GM21528 (cell line): ENCODE results near the gene PDLIM7.

Experiments used
- ATAC-seq: cut with Tn5 transposase; IDR thresholded peaks from one replicate; pipeline ENCODE4 v1.9.1; 2021; ENCODE audit warnings: mild to moderate bottlenecking, moderate library complexity; ENCODE audit not compliant: unreplicated experiment, low FRiP score

The PDLIM7 gene

GRCh38 chr5:177459819-177460628 is 37.4 kb downstream of the PDLIM7 start:
- no peak for ATAC-seq

GRCh38 chr5:177459357-177459756 is 38.0 kb downstream of the PDLIM7 start:
- no peak for ATAC-seq

GRCh38 chr5:177458912-177459350 is 38.5 kb downstream of the PDLIM7 start:
- no peak for ATAC-seq

GRCh38 chr5:177457852-177458681 is 39.3 kb downstream of the PDLIM7 start:
- no peak for ATAC-seq

- ATAC-seq = peak; percentile 27
These were observed 40.2 kb downstream of the PDLIM7 start for GRCh38 chr5:177456976-177457851.

GRCh38 chr5:177456591-177456964 is 40.8 kb downstream of the PDLIM7 start:
- ATAC-seq = no peak

- ATAC-seq = peak; percentile 17
These were observed 41.5 kb downstream of the PDLIM7 start for GRCh38 chr5:177455661-177456590.

GRCh38 chr5:177455036-177455660 is 42.3 kb downstream of the PDLIM7 start:
- ATAC-seq = peak; percentile 56

GRCh38 chr5:177454397-177455035 is 42.9 kb downstream of the PDLIM7 start:
- ATAC-seq = peak; percentile 54

GRCh38 chr5:177453852-177454396 is 43.5 kb downstream of the PDLIM7 start:
- peak; percentile 6 for ATAC-seq

- no peak for ATAC-seq
These were observed 44.4 kb downstream of the PDLIM7 start for GRCh38 chr5:177452688-177453638.

GRCh38 chr5:177450667-177451424 is 46.6 kb downstream of the PDLIM7 start:
- ATAC-seq = no peak

- no peak for ATAC-seq
These were observed 48.0 kb downstream of the PDLIM7 start for GRCh38 chr5:177449140-177450061.

GRCh38 chr5:177448244-177448950 is 49.0 kb downstream of the PDLIM7 start:
- no peak for ATAC-seq
